Measurements from ENCODE around the gene NELFB. TPM values are rescaled to one million over a fixed set of nuclear protein-coding genes. Genes with fewer than 3 reads are reported as not detected.
A peak's percentile ranks its signal among the peaks of the same experiment; 100 is the strongest.

Gene NELFB
- total RNA-seq, 2 experiments from 2014 or later = 62.6 to 74.8 TPM

DNA sequence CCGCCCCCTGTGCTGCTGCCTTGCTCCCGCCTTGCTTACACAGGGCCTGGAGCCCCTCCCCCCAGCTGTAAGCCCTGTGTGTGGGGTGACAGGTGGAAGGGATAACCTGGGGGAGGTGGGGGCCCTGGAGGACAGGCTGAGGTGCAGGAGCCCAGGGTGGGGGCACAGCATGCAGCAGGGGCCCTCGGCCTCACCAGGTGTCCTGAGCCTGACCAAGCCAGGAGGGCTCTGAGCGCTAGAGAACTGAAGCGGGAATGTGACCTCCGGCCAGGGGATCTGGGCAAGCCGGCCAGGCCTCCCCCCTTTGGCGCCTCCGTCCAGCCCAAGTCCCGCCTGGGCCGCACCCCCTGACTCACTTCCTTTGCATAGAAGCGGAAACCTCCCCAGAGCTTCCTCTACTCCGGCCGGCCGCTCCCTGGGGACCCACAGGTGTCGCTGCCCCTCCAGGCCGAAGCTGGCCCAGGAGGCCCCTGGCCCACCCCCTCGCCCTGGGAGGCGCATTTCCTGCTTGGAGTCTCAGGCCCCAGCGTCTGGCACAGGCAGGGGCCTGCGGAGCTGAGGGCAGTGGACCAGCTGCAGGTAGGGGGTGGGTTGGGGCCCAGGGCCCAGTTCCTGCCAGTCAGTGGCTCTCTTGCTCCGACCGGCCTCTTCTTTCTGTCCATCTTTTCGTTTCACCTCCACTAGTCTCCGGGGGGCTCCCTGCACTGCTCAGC, 22.4 kb downstream of the NELFB start, which contains the start of gene TOR4A:
Gene TOR4A (plus strand): TSS at position 398 of the 713 bp plus-strand sequence. CDS start 964 bp downstream, outside the sequence.
- H3K4me3 ChIP-seq (ENCODE audit: low read depth, low read length, poor library complexity, severe bottlenecking) = peak within 1 kb of the TSS; percentile 69
- no peaks in the 10 kb centered on the region for H4K20me1 ChIP-seq (ENCODE audit: insufficient read depth, low read length)
- peak within 1 kb of the TSS; percentile 81 for H3K4me2 ChIP-seq (ENCODE audit: low read length)
- H3K79me2 ChIP-seq (ENCODE audit: insufficient read depth, low read depth, low read length) = no peaks in the 10 kb centered on the region
- peaks cover 71% of the 10 kb centered on the region for H3K4me1 ChIP-seq (ENCODE audit: insufficient read depth, low read length, poor library complexity, severe bottlenecking)
- H2AFZ ChIP-seq (ENCODE audit: low read length) = no peak within 1 kb of the TSS
- intact Hi-C loops (cut with micrococcal nuclease; ENCODE audit: unreplicated experiment) = loop anchor here (1.0 to 2.0 kb wide), 2 partner anchors 9 to 37 kb away; partner anchors contain the start of gene TUBB4B
- BruUV-seq (replicated peaks) = no TSS peak
- H3K9me3 ChIP-seq (ENCODE audit: low read length) = no peaks in the 10 kb centered on the region
- TF ChIP-seq EZH2phosphoT487 (IDR thresholded peaks at IDR 0.05; ENCODE audit: borderline replicate concordance, low read depth, low read length) (no peak), CTCF (conservative IDR thresholded peaks at IDR 0.05; ENCODE audit: low read length) (peak; percentile 42; the same call in 1 of the 2 replicates)
- H3K27ac ChIP-seq (ENCODE audit: low read depth, low read length, poor library complexity, severe bottlenecking) = peak within 1 kb of the TSS; percentile 77
- peak; percentile 90 for DNase-seq (ENCODE audit: low spot score)
- H3K36me3 ChIP-seq (ENCODE audit: insufficient read depth, low read length) = peaks cover 11% of the 10 kb centered on the region; the same call in 1 of the 2 replicates
- no peaks in the 10 kb centered on the region for H3K9me2 ChIP-seq (ENCODE audit: insufficient read depth, low read length)
- CTCF ChIA-PET (ENCODE audit: unreplicated experiment) = interaction anchor here (0.8 kb wide), 1 partner anchor 10 kb away, joined by 7 read pairs; no protein-coding TSS in a partner anchor
- POLR2A ChIA-PET = interaction anchor here (0.9 to 1.5 kb wide), 3 partner anchors 9 to 43 kb away, joined by 3 to 4 read pairs (median 3); no protein-coding TSS in a partner anchor

GRCh38 chr9:137278061-137278701, 23.1 kb downstream of the NELFB start:
- Histone ChIP-seq H3K4me1 (ENCODE audit: insufficient read depth, low read length, poor library complexity, severe bottlenecking) (peaks cover 77% of the 10 kb centered on the region), H4K20me1 (ENCODE audit: insufficient read depth, low read length) (no peaks in the 10 kb centered on the region), H3K9me2 (ENCODE audit: insufficient read depth, low read length) (no peaks in the 10 kb centered on the region), H3K9me3 (ENCODE audit: low read length) (no peaks in the 10 kb centered on the region), H2AFZ (ENCODE audit: low read length) (no peak overlapping the region), H3K4me3 (ENCODE audit: low read depth, low read length, poor library complexity, severe bottlenecking) (peak overlapping the region; percentile 69), H3K36me3 (ENCODE audit: insufficient read depth, low read length) (peaks cover 5% of the 10 kb centered on the region; the same call in 1 of the 2 replicates), H3K4me2 (ENCODE audit: low read length) (peak overlapping the region; percentile 81), H3K27ac (ENCODE audit: low read depth, low read length, poor library complexity, severe bottlenecking) (peak overlapping the region; percentile 77), H3K79me2 (ENCODE audit: insufficient read depth, low read depth, low read length) (no peaks in the 10 kb centered on the region)
- ChIA-PET CTCF (ENCODE audit: unreplicated experiment) (no interaction called here), POLR2A (interaction anchor here (0.9 to 1.5 kb wide), 3 partner anchors 9 to 42 kb away, joined by 3 to 4 read pairs (median 3); no protein-coding TSS in a partner anchor)
- intact Hi-C loops (cut with micrococcal nuclease; ENCODE audit: unreplicated experiment) = no loop called here
- DNase-seq (ENCODE audit: low spot score) = peak; percentile 68
- BruUV-seq (replicated peaks) = no TSS peak
- TF ChIP-seq CTCF (conservative IDR thresholded peaks at IDR 0.05; ENCODE audit: low read length) (no peak), EZH2phosphoT487 (IDR thresholded peaks at IDR 0.05; ENCODE audit: borderline replicate concordance, low read depth, low read length) (no peak)
